SU-DHL-6 (cell line): ENCODE data around the gene DYNAP.

Experiments
- H2AFZ ChIP-seq: fragments of 200-600 bp; sonication (generic); 2 replicates; pipeline ENCODE4 v1.6.1; 2014; ENCODE audit warnings: low read depth, mild to moderate bottlenecking, moderate library complexity, mixed read lengths, antibody characterized with exemption, low read length; ENCODE audit not compliant: severe bottlenecking
- H3F3A ChIP-seq: fragments of 200-600 bp; shearing (Covaris generic); 2 replicates; pipeline ENCODE4 v1.6.0; 2016; ENCODE audit warnings: antibody characterized with exemption, mild to moderate bottlenecking; ENCODE audit not compliant: insufficient read depth
- H3K27ac ChIP-seq: fragments of 200-600 bp; sonication (generic); 2 replicates; pipeline ENCODE4 v1.5.1; 2016; ENCODE audit warnings: low read depth, mild to moderate bottlenecking, low read length, moderate library complexity, mixed read lengths
- H3K27me3 ChIP-seq: fragments of 200-600 bp; sonication (generic), shearing (Covaris generic); 2 replicates; pipeline ENCODE4 v1.6.0; 2014; ENCODE audit warnings: mild to moderate bottlenecking, low read length
- H3K36me3 ChIP-seq: fragments of 200-600 bp; sonication (generic); 2 replicates; pipeline ENCODE4 v1.6.1; 2014; ENCODE audit warnings: mild to moderate bottlenecking, low read length, mixed read lengths
- H3K4me2 ChIP-seq: fragments of 300-600, 200-600 bp; shearing (Covaris generic), sonication (generic); 2 replicates; pipeline ENCODE4 v1.6.0; 2014; ENCODE audit warnings: low read length, low read depth, mild to moderate bottlenecking; ENCODE audit not compliant: poor library complexity, severe bottlenecking
- H3K4me3 ChIP-seq: fragments of 200-600 bp; sonication (generic); 2 replicates; pipeline ENCODE4 v1.5.1; 2014; ENCODE audit warnings: antibody characterized with exemption, low read length, mild to moderate bottlenecking, mixed read lengths; ENCODE audit not compliant: insufficient read depth, poor library complexity, severe bottlenecking
- H3K79me2 ChIP-seq: fragments of 200-600 bp; sonication (generic); 2 replicates; pipeline ENCODE4 v1.6.1; 2014; ENCODE audit warnings: mild to moderate bottlenecking, low read length, moderate library complexity; ENCODE audit not compliant: insufficient read depth
- H3K9ac ChIP-seq: fragments of 200-600 bp; sonication (generic); 2 replicates; pipeline ENCODE4 v1.7.0; 2014; ENCODE audit warnings: mild to moderate bottlenecking, low read length
- H3K9me2 ChIP-seq: fragments of 200-600 bp; sonication (generic); replicated peaks from 2 replicates; pipeline ENCODE4 v1.6.1; 2014; ENCODE audit warnings: low read length; ENCODE audit not compliant: insufficient read depth
- H3K9me3 ChIP-seq: fragments of 200-600 bp; sonication (generic); 2 replicates; pipeline ENCODE4 v1.6.1; 2014; ENCODE audit warnings: low read length, mixed read lengths; ENCODE audit not compliant: insufficient read depth
- H4K20me1 ChIP-seq: fragments of 200-600 bp; sonication (generic); 2 replicates; pipeline ENCODE4 v1.6.1; 2014; ENCODE audit warnings: low read depth, mild to moderate bottlenecking, antibody characterized with exemption, low read length, moderate library complexity, mixed read lengths
- CTCF ChIP-seq: fragments of 200-600 bp; sonication (generic); IDR thresholded peaks from one replicate; pipeline ENCODE4 v1.5.1; 2017; ENCODE audit warnings: antibody characterized with exemption, mild to moderate bottlenecking, low read length, moderate library complexity; ENCODE audit not compliant: insufficient read depth, poor library complexity, severe bottlenecking
- EZH2phosphoT487 ChIP-seq: fragments of 200-600 bp; sonication (generic), shearing (Covaris generic); conservative IDR thresholded peaks from 2 replicates; pipeline ENCODE4 v1.6.1; 2018; ENCODE audit warnings: mild to moderate bottlenecking, antibody characterized with exemption, low read length, moderate library complexity, mixed read lengths

Gene DYNAP

GRCh38 chr18:54561706-54562267, 29.3 kb upstream of the DYNAP start:
- no peaks in the 10 kb centered on the region for H3K9me3 ChIP-seq
- no peak overlapping the region for H3K27ac ChIP-seq
- no peaks in the 10 kb centered on the region for H3K9me2 ChIP-seq
- no peaks in the 10 kb centered on the region for H3K79me2 ChIP-seq
- no peak overlapping the region for H3K9ac ChIP-seq
- no peaks in the 10 kb centered on the region for H3K27me3 ChIP-seq
- no peak overlapping the region for H3K4me3 ChIP-seq
- TF ChIP-seq CTCF (no peak), EZH2phosphoT487 (no peak)
- no peaks in the 10 kb centered on the region for H3F3A ChIP-seq
- no peaks in the 10 kb centered on the region for H4K20me1 ChIP-seq
- no peak overlapping the region for H3K4me2 ChIP-seq
- no peak overlapping the region for H2AFZ ChIP-seq
- H3K36me3 ChIP-seq: no peaks in the 10 kb centered on the region

- no peak for TF ChIP-seq EZH2phosphoT487
- TF ChIP-seq CTCF: no peak
- H3K36me3 ChIP-seq: no peaks in the 10 kb centered on the region
- no peak overlapping the region for H3K4me2 ChIP-seq
- no peaks in the 10 kb centered on the region for H3K79me2 ChIP-seq
- no peak overlapping the region for H2AFZ ChIP-seq
- H3K4me3 ChIP-seq: no peak overlapping the region
- H3K9ac ChIP-seq: no peak overlapping the region
- H3F3A ChIP-seq: no peaks in the 10 kb centered on the region
- H3K9me2 ChIP-seq: no peaks in the 10 kb centered on the region
- H3K27ac ChIP-seq: no peak overlapping the region
- H4K20me1 ChIP-seq: no peaks in the 10 kb centered on the region
- H3K9me3 ChIP-seq: no peaks in the 10 kb centered on the region
- no peaks in the 10 kb centered on the region for H3K27me3 ChIP-seq
Observed at GRCh38 chr18:54580202-54580729, 10.8 kb upstream of the DYNAP start.

- Histone ChIP-seq H3K9me2 (no peaks in the 10 kb centered on the region), H3K4me3 (no peak overlapping the region), H3K27ac (no peak overlapping the region), H3K27me3 (no peaks in the 10 kb centered on the region), H3F3A (no peaks in the 10 kb centered on the region), H3K4me2 (no peak overlapping the region), H2AFZ (no peak overlapping the region), H4K20me1 (no peaks in the 10 kb centered on the region), H3K9ac (no peak overlapping the region), H3K79me2 (no peaks in the 10 kb centered on the region), H3K36me3 (no peaks in the 10 kb centered on the region), H3K9me3 (no peaks in the 10 kb centered on the region)
- TF ChIP-seq EZH2phosphoT487: no peak
- no peak for TF ChIP-seq CTCF
Observed at GRCh38 chr18:54584065-54584464, 7.0 kb upstream of the DYNAP start.
